GM12878 (cell line): ENCODE measurements around the gene ADSL. TPM values are rescaled to one million over a fixed set of nuclear protein-coding genes. Genes with fewer than 3 reads are reported as not detected.

ENCODE experiments used
- ATAC-seq: fragments of 200-7000 bp; cut with Tn5 transposase; 3 replicates; pipeline ENCODE4 v1.9.1; 2020; ENCODE audit warnings: mild to moderate bottlenecking, moderate library complexity
- BruUV-seq: library from RNA; stranded (reverse); fragments of 400-500 nt; replicated peaks from 2 replicates; lab custom pipeline; 2021; lab: Mats Ljungman, UMichigan
- CTCF ChIA-PET: fragments of 300-600 bp; sonication (Branson Sonifier 250); formaldehyde crosslinking; extraction: SDS; loops from one replicate; lab custom pipeline; 2021; ENCODE audit warnings: inconsistent platforms; lab: Yijun Ruan, JAX
- POLR2A ChIA-PET: fragments of 350-600 bp; formaldehyde crosslinking; extraction: SDS; loops from one replicate; lab custom pipeline; 2021; ENCODE audit warnings: inconsistent platforms; lab: Charles Lee
- RAD21 ChIA-PET: fragments of 300-600 bp; sonication (Branson Sonifier 250); formaldehyde crosslinking; loops from one replicate; lab custom pipeline; 2023; ENCODE audit warnings: antibody characterized with exemption; ENCODE audit not compliant: unreplicated experiment; lab: Charles Lee
- SMC1A ChIA-PET: fragments of 300-600 bp; sonication (Branson Sonifier 250); formaldehyde crosslinking; loops from one replicate; lab custom pipeline; 2023; ENCODE audit not compliant: unreplicated experiment, uncharacterized antibody; lab: Charles Lee
- DNase-seq: peaks from one replicate; pipeline ENCODE4 v3.0.0-alpha.2; 2011; ENCODE audit warnings: low read depth, low spot score
- FAIRE-seq: peaks from 3 replicates; lab custom pipeline; 2011; peaks lifted over from hg19 to GRCh38; lab: Jason Lieb, UNC
- H2AFZ ChIP-seq: 2 replicates; pipeline ENCODE4 v1.6.0; 2011; ENCODE audit warnings: low read depth, low read length, control low read depth; ENCODE audit not compliant: control insufficient read depth
- H3K27ac ChIP-seq: 2 replicates; pipeline ENCODE4 v1.5.1; 2011; ENCODE audit warnings: control low read depth; ENCODE audit not compliant: control insufficient read depth, insufficient read depth
- H3K27me3 ChIP-seq, 2 experiments: replicated peaks in 1 of 2; 2 replicates each; pipeline versions ENCODE4 v1.6.0 to v1.6.1; 2011; ENCODE audit warnings: low read length in 1 of 2; ENCODE audit not compliant: control insufficient read depth in 2 of 2, insufficient read depth in 2 of 2
- H3K36me3 ChIP-seq, 2 experiments: 2 replicates each; pipeline ENCODE4 v1.5.1; 2011; ENCODE audit warnings: low read length in 1 of 2; ENCODE audit not compliant: control insufficient read depth in 2 of 2, insufficient read depth in 2 of 2
- H3K4me1 ChIP-seq: 2 replicates; pipeline ENCODE4 v1.6.1; 2011; ENCODE audit warnings: mild to moderate bottlenecking, low read length, moderate library complexity, mixed read lengths; ENCODE audit not compliant: control insufficient read depth, insufficient read depth
- H3K4me2 ChIP-seq: 2 replicates; pipeline ENCODE4 v1.6.0; 2011; ENCODE audit warnings: control low read depth; ENCODE audit not compliant: control insufficient read depth, insufficient read depth
- H3K4me3 ChIP-seq: fragments of 200-600 bp; sonication (generic); 2 replicates; pipeline ENCODE4 v1.5.1; 2016
- H3K79me2 ChIP-seq: 2 replicates; pipeline ENCODE4 v1.6.0; 2011; ENCODE audit warnings: low read length; ENCODE audit not compliant: control insufficient read depth, insufficient read depth
- H3K9ac ChIP-seq: 2 replicates; pipeline ENCODE4 v1.8.0; 2011; ENCODE audit warnings: low read length, control low read depth, mixed read lengths; ENCODE audit not compliant: control insufficient read depth, insufficient read depth
- H3K9me3 ChIP-seq: replicated peaks from 3 replicates; pipeline ENCODE4 v1.5.1; 2011; ENCODE audit warnings: mild to moderate bottlenecking, low read length; ENCODE audit not compliant: control insufficient read depth, insufficient read depth
- H4K20me1 ChIP-seq: 2 replicates; pipeline ENCODE4 v1.6.0; 2011; ENCODE audit not compliant: control insufficient read depth, insufficient read depth
- CEBPB ChIP-seq, 2 experiments: fragments of 150-350 bp in 1 of 2; IDR thresholded peaks; 2 replicates each; pipeline ENCODE4 v1.6.1; 2012 to 2014; ENCODE audit warnings: low read depth in 2 of 2, low read length in 2 of 2, borderline replicate concordance in 1 of 2, inconsistent platforms in 1 of 2
- CREM ChIP-seq: IDR thresholded peaks from 2 replicates; pipeline ENCODE4 v1.6.1; 2014; ENCODE audit warnings: antibody characterized with exemption, low read depth
- EGR1 ChIP-seq, 2 experiments: IDR thresholded peaks; 1 replicate in 1 of 2; 2 replicates in 1 of 2; pipeline ENCODE4 v1.6.1; 2011 to 2012; ENCODE audit warnings: low read depth in 2 of 2, low read length in 2 of 2, borderline replicate concordance in 1 of 2, mild to moderate bottlenecking in 1 of 2, moderate library complexity in 1 of 2
- EP300 ChIP-seq, 2 experiments: fragments of 150-350 bp in 1 of 2; IDR thresholded peaks; 2 replicates each; pipeline ENCODE4 v1.6.1; 2011 to 2012; ENCODE audit warnings: low read depth in 2 of 2, low read length in 2 of 2, borderline replicate concordance in 1 of 2, improper control_type of control experiment in 1 of 2, inconsistent platforms in 1 of 2; ENCODE audit not compliant: control insufficient read depth in 1 of 2
- FOXK2 ChIP-seq: fragments of 450-650 bp; IDR thresholded peaks from 2 replicates; pipeline ENCODE4 v1.6.1; 2017; ENCODE audit warnings: mild to moderate bottlenecking, moderate library complexity
- HCFC1 ChIP-seq: fragments of 150-350 bp; IDR thresholded peaks from 2 replicates; pipeline ENCODE4 v1.6.1; 2014; ENCODE audit warnings: low read length
- PAX8 ChIP-seq: fragments of 450-650 bp; IDR thresholded peaks from 2 replicates; pipeline ENCODE4 v1.6.1; 2017; ENCODE audit warnings: mild to moderate bottlenecking, moderate library complexity
- SMC3 ChIP-seq: IDR thresholded peaks from 2 replicates; pipeline ENCODE4 v1.6.1; 2011; ENCODE audit warnings: low read length, improper control_type of control experiment, borderline replicate concordance
- SPI1 ChIP-seq: IDR thresholded peaks from 2 replicates; pipeline ENCODE4 v1.6.1; 2011; ENCODE audit warnings: low read depth, mild to moderate bottlenecking, low read length, moderate library complexity, borderline replicate concordance; ENCODE audit not compliant: insufficient read depth
- SREBF1 ChIP-seq: IDR thresholded peaks from 2 replicates; pipeline ENCODE4 v1.6.1; 2012; ENCODE audit warnings: mild to moderate bottlenecking, low read length
- ZBED1 ChIP-seq: IDR thresholded peaks from 2 replicates; pipeline ENCODE4 v1.6.1; 2016; ENCODE audit warnings: borderline replicate concordance
- WGBS: methylation state at CpG from one replicate; pipeline ENCODE4 v1.1.6; 2016; ENCODE audit warnings: low lambda C conversion rate; ENCODE audit not compliant: insufficient replicate concordance, insufficient coverage; ENCODE audit errors: missing lambda C conversion rate; 5-methylcytosine and 5-hydroxymethylcytosine counted together
- in situ Hi-C: fragments of 300-500 bp; cut with MboI; formaldehyde crosslinking; loops from 9 replicates; pipeline ENCODE4 v1.14.3; 2018; ENCODE audit warnings: mixed read lengths
- intact Hi-C: fragments of 100-400 bp; cut with micrococcal nuclease; formaldehyde crosslinking; loops from one replicate; pipeline ENCODE4 v1.14.2; 2022; ENCODE audit not compliant: unreplicated experiment
- polyA plus RNA-seq, 11 experiments: library from polyadenylated mRNA; depleted of rRNA in 4 of 11; unstranded in 6 of 11; stranded (reverse) in 5 of 11; fragments of >200 nt; fragmentation: Nextera tagmentation in 4 of 11; fragmentation: Illumina TruSeq in 1 of 11; extraction: Ambion mirVana in 4 of 11; extraction: Trizol in 1 of 11; gene quantifications; 1 replicate in 1 of 11; 2 replicates in 10 of 11; pipeline versions ENCODE4 v1.2.1 to v1.2.3, GENCODE V29; 2011 to 2016; ENCODE audit warnings: inconsistent platforms in 2 of 11, missing spikeins in 2 of 11, low read depth in 1 of 11
- total RNA-seq, 4 experiments: library from RNA; depleted of rRNA in 3 of 4; stranded (reverse); fragments of >200 nt in 3 of 4; fragmentation: Illumina TruSeq in 1 of 4; extraction: Trizol in 1 of 4; gene quantifications; 2 replicates each; pipeline versions ENCODE4 v1.2.1 to v1.2.3, GENCODE V29; 2013 to 2021
- TF ChIP-seq, protein P1 (sequence below): fragments of 450-650 bp; IDR thresholded peaks from 2 replicates; pipeline ENCODE4 v1.6.1; 2016; ENCODE audit warnings: mild to moderate bottlenecking, moderate library complexity, borderline replicate concordance
- TF ChIP-seq, protein P2 (sequence below): fragments of 450-650 bp; IDR thresholded peaks from 2 replicates; pipeline ENCODE4 v1.6.1; 2018; ENCODE audit warnings: borderline replicate concordance, mild to moderate bottlenecking; ENCODE audit not compliant: partially characterized antibody

Gene ADSL
- total and polyA plus RNA-seq, 10 of the 15 experiments (the other 5 are each of a cell fraction or from before 2014, with no cell fraction given) = 126 to 313 (median 143) TPM

- H3K27me3 ChIP-seq = no peaks in the 10 kb centered on the region
- TF ChIP-seq SMC3 (no peak), SPI1 (no peak), CREM (no peak), PAX8 (no peak)
- TF ChIP-seq, all 136 proteins: peak for 0
- H3K79me2 ChIP-seq = no peaks in the 10 kb centered on the region
- H2AFZ ChIP-seq = no peak overlapping the region
- H3K9ac ChIP-seq = no peak overlapping the region
- H3K9me3 ChIP-seq = no peaks in the 10 kb centered on the region
- ChIA-PET RAD21 (no interaction called here), CTCF (no interaction called here), POLR2A (no interaction called here), SMC1A (no interaction called here)
- H3K4me3 ChIP-seq = no peak overlapping the region
- H3K4me1 ChIP-seq = no peaks in the 10 kb centered on the region
- H3K27ac ChIP-seq = no peak overlapping the region
- in situ Hi-C loops = no loop called here
- FAIRE-seq = no peak
- 100% methylated on average over 2 of the region's 2 CpGs for WGBS
- no peak for ATAC-seq
- DNase-seq = no peak
- no peak overlapping the region for H3K4me2 ChIP-seq
- intact Hi-C loops = no loop called here
- H3K36me3 ChIP-seq = peaks cover 14 to 38% of the 10 kb centered on the region in 2 experiments
- BruUV-seq = no TSS peak
- no peaks in the 10 kb centered on the region for H4K20me1 ChIP-seq
These were observed 33.3 kb upstream of the ADSL start for GRCh38 chr22:40313007-40313406.

- RAD21 ChIA-PET = no interaction called here
- no peaks in the 10 kb centered on the region for H3K9me3 ChIP-seq
- H3K79me2 ChIP-seq = no peaks in the 10 kb centered on the region
- H4K20me1 ChIP-seq = no peaks in the 10 kb centered on the region
- no peak overlapping the region for H3K27ac ChIP-seq
- H3K4me2 ChIP-seq = no peak overlapping the region
- no peak overlapping the region for H3K4me3 ChIP-seq
- H3K36me3 ChIP-seq = peaks cover 11 to 30% of the 10 kb centered on the region in 2 experiments
- FAIRE-seq = no peak
- no peaks in the 10 kb centered on the region for H3K4me1 ChIP-seq
- no TSS peak for BruUV-seq
- CTCF ChIA-PET = no interaction called here
- intact Hi-C loops (no loop called here), in situ Hi-C loops (no loop called here)
- DNase-seq = no peak
- SMC1A ChIA-PET = no interaction called here
- no peak for ATAC-seq
- no peak overlapping the region for H2AFZ ChIP-seq
- no peaks in the 10 kb centered on the region for H3K27me3 ChIP-seq
- H3K9ac ChIP-seq = no peak overlapping the region
- POLR2A ChIA-PET = no interaction called here
- no peak for TF ChIP-seq EGR1 (IDR thresholded peaks at IDR 0.05; ENCODE audit: borderline replicate concordance in 1 of 2, low read depth in 2 of 2, low read length in 2 of 2)
- TF ChIP-seq SREBF1 = no peak
- TF ChIP-seq CEBPB (IDR thresholded peaks at IDR 0.05; ENCODE audit: borderline replicate concordance in 1 of 2, low read depth in 2 of 2, low read length in 2 of 2) = no peak
- TF ChIP-seq ZBED1 = no peak
- no peak for TF ChIP-seq FOXK2
- TF ChIP-seq HCFC1 = no peak
- TF ChIP-seq, protein P1, sequence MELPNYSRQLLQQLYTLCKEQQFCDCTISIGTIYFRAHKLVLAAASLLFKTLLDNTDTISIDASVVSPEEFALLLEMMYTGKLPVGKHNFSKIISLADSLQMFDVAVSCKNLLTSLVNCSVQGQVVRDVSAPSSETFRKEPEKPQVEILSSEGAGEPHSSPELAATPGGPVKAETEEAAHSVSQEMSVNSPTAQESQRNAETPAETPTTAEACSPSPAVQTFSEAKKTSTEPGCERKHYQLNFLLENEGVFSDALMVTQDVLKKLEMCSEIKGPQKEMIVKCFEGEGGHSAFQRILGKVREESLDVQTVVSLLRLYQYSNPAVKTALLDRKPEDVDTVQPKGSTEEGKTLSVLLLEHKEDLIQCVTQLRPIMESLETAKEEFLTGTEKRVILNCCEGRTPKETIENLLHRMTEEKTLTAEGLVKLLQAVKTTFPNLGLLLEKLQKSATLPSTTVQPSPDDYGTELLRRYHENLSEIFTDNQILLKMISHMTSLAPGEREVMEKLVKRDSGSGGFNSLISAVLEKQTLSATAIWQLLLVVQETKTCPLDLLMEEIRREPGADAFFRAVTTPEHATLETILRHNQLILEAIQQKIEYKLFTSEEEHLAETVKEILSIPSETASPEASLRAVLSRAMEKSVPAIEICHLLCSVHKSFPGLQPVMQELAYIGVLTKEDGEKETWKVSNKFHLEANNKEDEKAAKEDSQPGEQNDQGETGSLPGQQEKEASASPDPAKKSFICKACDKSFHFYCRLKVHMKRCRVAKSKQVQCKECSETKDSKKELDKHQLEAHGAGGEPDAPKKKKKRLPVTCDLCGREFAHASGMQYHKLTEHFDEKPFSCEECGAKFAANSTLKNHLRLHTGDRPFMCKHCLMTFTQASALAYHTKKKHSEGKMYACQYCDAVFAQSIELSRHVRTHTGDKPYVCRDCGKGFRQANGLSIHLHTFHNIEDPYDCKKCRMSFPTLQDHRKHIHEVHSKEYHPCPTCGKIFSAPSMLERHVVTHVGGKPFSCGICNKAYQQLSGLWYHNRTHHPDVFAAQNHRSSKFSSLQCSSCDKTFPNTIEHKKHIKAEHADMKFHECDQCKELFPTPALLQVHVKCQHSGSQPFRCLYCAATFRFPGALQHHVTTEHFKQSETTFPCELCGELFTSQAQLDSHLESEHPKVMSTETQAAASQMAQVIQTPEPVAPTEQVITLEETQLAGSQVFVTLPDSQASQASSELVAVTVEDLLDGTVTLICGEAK = no peak
- TF ChIP-seq, protein P2, sequence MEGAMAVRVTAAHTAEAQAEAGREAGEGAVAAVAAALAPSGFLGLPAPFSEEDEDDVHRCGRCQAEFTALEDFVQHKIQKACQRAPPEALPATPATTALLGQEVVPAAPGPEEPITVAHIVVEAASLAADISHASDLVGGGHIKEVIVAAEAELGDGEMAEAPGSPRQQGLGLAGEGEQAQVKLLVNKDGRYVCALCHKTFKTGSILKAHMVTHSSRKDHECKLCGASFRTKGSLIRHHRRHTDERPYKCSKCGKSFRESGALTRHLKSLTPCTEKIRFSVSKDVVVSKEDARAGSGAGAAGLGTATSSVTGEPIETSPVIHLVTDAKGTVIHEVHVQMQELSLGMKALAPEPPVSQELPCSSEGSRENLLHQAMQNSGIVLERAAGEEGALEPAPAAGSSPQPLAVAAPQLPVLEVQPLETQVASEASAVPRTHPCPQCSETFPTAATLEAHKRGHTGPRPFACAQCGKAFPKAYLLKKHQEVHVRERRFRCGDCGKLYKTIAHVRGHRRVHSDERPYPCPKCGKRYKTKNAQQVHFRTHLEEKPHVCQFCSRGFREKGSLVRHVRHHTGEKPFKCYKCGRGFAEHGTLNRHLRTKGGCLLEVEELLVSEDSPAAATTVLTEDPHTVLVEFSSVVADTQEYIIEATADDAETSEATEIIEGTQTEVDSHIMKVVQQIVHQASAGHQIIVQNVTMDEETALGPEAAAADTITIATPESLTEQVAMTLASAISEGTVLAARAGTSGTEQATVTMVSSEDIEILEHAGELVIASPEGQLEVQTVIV = no peak
- TF ChIP-seq EP300 (IDR thresholded peaks at IDR 0.05; ENCODE audit: borderline replicate concordance in 1 of 2, control insufficient read depth in 1 of 2, low read depth in 2 of 2, low read length in 2 of 2) = no peak
These were observed 32.3 kb upstream of the ADSL start for GRCh38 chr22:40314041-40314440.
